NCI-H510A treated with DMSO at 0.1 percent for 48 hours (cell line): ENCODE measurements around the gene IL6.
"Not testable (repeated sequence)": the region's sequence is repeated elsewhere in the genome, so short reads cannot be mapped to it uniquely, and the experiment has no call there.

Experiments
- DNase-seq: peaks from one replicate; lab custom pipeline; 2025; lab: John Stamatoyannopoulos, UW

IL6 gene

DNA sequence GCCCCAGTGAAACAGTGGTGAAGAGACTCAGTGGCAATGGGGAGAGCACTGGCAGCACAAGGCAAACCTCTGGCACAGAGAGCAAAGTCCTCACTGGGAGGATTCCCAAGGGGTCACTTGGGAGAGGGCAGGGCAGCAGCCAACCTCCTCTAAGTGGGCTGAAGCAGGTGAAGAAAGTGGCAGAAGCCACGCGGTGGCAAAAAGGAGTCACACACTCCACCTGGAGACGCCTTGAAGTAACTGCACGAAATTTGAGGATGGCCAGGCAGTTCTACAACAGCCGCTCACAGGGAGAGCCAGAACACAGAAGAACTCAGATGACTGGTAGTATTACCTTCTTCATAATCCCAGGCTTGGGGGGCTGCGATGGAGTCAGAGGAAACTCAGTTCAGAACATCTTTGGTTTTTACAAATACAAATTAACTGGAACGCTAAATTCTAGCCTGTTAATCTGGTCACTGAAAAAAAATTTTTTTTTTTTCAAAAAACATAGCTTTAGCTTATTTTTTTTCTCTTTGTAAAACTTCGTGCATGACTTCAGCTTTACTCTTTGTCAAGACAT lies 574 bp upstream of the IL6 start:
- DNase-seq = peak; percentile 41

DNA sequence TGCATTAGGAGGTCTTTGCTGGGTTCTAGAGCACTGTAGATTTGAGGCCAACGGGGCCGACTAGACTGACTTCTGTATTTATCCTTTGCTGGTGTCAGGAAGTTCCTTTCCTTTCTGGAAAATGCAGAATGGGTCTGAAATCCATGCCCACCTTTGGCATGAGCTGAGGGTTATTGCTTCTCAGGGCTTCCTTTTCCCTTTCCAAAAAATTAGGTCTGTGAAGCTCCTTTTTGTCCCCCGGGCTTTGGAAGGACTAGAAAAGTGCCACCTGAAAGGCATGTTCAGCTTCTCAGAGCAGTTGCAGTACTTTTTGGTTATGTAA lies 675 bp downstream of the IL6 start:
- no peak for DNase-seq

DNA sequence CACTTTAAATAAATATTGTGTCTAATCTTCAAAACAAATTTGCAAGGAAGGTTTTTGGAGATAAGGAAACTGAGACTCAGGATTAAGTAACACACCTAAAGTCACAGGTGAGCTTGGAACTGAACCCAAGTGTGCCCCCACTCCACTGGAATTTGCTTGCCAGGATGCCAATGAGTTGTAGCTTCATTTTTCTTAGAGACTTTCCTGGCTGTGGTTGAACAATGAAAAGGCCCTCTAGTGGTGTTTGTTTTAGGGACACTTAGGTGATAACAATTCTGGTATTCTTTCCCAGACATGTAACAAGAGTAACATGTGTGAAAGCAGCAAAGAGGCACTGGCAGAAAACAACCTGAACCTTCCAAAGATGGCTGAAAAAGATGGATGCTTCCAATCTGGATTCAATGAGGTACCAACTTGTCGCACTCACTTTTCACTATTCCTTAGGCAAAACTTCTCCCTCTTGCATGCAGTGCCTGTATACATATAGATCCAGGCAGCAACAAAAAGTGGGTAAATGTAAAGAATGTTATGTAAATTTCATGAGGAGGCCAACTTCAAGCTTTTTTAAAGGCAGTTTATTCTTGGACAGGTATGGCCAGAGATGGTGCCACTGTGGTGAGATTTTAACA lies 1.5 kb downstream of the IL6 start:
- DNase-seq = peak; percentile 71

DNA sequence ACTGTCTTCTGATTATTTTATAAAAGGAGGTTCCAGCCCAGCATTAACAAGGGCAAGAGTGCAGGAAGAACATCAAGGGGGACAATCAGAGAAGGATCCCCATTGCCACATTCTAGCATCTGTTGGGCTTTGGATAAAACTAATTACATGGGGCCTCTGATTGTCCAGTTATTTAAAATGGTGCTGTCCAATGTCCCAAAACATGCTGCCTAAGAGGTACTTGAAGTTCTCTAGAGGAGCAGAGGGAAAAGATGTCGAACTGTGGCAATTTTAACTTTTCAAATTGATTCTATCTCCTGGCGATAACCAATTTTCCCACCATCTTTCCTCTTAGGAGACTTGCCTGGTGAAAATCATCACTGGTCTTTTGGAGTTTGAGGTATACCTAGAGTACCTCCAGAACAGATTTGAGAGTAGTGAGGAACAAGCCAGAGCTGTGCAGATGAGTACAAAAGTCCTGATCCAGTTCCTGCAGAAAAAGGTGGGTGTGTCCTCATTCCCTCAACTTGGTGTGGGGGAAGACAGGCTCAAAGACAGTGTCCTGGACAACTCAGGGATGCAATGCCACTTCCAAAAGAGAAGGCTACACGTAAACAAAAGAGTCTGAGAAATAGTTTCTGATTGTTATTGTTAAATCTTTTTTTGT lies 2.3 kb downstream of the IL6 start:
- DNase-seq = no peak

DNA sequence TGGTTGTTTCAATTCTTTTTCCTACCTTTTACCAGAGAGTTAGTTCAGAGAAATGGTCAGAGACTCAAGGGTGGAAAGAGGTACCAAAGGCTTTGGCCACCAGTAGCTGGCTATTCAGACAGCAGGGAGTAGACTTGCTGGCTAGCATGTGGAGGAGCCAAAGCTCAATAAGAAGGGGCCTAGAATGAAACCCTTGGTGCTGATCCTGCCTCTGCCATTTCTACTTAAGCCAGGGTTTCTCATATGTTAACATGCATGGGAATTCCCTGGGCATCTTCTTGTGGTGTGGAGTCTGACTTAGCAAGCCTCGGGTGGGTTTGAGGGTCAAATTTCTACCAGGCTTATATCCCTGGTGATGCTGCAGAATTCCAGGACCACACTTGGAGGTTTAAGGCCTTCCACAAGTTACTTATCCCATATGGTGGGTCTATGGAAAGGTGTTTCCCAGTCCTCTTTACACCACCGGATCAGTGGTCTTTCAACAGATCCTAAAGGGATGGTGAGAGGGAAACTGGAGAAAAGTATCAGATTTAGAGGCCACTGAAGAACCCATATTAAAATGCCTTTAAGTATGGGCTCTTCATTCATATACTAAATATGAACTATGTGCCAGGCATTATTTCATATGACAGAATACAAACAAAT lies 3.2 kb downstream of the IL6 start:
- DNase-seq = no peak

DNA sequence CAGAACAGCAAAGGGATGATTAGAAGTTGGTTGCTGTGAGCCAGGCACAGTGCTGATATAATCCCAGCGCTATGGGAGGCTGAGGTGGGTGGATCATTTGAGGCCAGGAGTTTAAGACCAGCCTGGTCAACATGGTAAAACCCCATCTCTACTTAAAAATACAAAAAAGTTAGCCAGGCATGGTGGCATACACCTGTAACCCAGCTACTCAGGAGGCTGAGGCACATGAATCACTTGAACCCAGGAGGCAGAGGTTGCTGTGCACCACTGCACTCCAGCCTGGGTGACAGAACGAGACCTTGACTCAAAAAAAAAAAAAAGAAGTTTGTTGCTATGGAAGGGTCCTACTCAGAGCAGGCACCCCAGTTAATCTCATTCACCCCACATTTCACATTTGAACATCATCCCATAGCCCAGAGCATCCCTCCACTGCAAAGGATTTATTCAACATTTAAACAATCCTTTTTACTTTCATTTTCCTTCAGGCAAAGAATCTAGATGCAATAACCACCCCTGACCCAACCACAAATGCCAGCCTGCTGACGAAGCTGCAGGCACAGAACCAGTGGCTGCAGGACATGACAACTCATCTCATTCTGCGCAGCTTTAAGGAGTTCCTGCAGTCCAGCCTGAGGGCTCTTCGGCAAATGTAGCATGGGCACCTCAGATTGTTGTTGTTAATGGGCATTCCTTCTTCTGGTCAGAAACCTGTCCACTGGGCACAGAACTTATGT lies 4.1 kb downstream of the IL6 start:
- DNase-seq = no peak

DNA sequence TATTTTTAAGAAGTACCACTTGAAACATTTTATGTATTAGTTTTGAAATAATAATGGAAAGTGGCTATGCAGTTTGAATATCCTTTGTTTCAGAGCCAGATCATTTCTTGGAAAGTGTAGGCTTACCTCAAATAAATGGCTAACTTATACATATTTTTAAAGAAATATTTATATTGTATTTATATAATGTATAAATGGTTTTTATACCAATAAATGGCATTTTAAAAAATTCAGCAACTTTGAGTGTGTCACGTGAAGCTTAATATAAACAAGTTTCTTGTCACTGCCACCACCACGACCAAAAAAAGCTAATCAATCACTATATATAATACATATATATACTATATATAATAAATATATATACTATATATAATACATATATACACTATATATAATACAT lies 4.8 kb downstream of the IL6 start:
- DNase-seq = no peak

DNA sequence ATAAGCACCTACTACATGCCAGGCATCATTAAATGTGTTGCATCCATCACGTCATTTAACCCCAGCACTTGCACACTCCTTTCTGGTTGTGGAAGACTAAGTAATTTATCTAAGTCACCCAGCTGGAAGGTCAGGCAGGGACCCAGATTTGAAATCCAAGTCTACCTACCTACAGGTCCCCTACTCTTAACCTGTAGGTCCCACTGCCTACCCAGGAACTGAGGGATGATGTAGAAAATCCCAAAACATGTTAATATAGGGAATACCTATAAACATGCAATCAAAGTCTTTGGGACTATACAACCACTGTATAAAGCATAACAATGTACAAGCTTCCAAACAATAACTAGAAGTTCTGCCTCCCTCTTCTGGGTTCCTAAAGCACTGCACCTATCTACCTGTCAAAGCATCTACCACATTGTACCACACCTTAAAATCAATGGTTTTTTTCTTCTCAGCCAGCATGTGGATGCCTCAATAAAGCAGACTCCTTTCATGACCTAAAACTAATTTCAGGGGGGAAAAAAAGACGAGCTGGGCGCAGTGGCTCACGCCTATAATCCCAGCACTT lies 5.6 kb downstream of the IL6 start:
- peak; percentile 66 for DNase-seq

DNA sequence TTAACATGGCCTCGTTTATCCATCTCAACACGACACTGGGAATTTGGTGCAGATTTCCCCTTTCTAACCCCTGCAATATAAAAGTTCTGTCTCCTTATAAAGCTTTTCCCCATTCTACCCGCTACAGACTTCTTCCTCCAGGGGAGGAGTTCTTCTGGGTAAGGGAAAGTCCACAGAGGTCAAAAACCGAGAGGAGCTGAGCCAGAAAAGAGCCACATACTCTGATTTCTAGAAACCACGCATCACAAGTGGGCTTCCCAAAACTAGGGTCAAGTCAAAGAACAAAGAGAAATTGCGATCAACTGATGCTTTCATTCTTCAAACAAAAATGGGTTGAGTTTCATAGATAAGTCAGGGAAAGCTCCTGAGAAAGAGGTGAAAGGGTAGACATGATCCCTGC lies 6.8 kb downstream of the IL6 start:
- no peak for DNase-seq

DNA sequence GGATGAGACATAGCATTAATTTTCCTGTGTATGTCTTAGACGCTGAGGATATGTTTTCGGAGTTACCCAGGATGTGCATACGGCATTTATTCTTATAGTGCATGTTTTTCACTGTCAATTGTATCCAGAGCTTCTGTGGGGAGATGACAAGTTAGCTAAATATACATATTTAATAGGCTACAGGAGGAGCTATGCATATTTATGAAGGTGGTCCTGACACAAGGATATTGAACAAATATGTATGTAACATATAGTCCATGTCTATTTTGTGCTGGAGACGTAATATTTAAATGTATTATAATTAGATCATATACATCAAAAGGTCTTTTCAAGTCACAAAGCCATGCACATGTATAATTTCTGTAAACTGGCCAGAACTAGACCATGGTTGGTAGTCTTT lies 16.0 kb downstream of the IL6 start:
- no peak for DNase-seq

DNA sequence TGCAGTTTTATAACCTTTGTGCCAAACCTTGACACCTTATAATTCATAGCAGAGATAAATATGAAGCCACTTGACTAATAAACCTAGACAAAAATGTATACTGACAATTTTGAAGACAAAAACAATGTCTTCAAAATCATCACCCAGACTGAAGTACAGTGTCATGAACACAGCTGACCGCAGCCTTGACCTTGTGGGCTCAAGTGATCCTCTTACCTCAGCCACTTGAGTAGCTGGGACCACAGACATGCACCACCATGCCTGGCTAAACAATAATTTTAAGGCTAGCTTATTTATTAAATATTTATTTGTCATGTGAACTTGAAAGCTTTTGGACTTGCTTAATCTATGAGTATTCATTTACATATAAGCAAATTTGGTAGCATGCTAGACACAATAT lies 24.3 kb downstream of the IL6 start:
- DNase-seq = no peak

DNA sequence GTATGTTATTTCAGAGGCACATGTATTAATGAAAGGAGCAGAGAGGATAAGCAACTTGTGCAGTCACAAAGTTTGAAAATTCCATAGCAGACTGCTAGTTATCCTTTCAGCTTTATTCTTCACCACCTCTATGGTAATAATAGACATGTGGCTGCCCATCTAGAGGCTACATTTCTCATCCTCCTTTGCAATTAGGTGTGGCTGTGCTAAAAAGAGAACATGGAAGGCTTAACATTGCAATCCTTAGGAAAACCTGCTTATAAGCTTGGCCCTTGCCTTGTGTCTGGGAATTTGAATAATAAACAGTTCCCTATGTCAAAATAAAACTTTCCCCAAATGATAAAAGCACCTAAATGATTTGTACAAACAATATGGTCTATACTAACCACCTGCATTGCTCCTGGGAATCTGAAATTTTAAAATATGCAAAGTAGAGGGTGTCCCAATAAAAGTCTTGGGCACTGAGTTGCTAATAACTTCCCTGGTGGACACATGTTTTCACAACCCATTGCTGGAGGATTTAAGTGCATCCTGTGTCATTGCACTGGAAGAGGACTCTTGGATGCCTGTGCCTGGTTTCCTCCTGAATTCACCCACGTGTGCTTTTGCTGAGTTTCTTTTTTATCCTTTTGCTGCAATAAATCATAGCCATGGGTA lies 30.5 kb downstream of the IL6 start:
- DNase-seq = no peak

DNA sequence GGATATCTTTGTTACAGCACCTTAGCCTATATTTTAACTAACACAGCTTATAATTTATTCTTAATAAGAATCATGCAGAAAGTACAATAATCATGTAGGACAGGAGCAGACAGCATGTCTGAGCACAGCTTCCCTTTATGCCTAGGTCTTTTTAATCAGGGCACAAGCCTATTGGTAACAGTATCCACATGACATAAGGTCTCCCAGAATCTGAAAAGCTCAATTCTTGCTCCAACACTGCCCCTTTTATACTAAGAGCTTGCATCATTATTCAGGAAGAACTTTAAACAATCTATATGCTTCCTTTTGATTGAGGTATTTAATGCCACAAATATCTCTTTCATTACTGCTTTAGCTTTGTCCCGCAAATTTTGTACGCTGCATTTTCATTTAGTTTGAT lies 31.6 kb downstream of the IL6 start:
- no peak for DNase-seq

DNA sequence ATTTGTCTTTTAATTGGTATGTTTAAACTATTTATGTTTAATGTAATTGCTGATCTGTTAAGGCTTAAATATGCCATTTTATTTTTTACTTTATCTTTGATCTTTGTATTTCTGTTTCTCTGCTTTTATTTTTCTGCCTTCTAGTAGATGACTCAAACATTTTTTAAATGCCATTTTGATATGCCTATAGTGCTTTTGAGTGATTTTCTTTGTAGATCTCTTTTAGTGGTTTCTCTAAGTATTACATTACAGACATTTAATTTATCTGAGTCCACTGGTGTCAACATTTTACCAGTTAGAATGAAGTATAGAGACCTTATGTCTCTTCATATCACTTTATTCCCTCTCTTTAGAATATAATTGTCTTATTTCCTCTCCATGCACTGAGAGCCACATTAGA lies 32.7 kb downstream of the IL6 start:
- no peak for DNase-seq

DNA sequence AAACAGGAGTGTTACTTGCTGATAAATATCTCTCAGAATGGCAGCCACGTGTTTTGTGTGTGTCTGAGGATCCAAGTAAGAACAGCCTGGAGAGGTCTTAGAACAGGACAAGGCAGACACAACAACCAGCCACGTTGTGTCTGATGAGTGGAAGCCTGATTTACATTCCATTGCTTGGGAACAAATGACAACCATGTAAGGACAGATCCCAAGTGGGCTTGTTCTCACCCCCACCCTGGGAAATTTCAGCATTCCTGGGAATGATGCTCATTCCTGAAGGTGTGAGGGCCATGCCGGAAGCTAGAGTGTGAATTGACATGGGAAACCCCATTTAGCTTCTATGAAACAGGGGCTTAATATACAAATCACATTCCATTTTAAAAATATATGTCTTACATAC lies 35.9 kb downstream of the IL6 start:
- DNase-seq = no peak

DNA sequence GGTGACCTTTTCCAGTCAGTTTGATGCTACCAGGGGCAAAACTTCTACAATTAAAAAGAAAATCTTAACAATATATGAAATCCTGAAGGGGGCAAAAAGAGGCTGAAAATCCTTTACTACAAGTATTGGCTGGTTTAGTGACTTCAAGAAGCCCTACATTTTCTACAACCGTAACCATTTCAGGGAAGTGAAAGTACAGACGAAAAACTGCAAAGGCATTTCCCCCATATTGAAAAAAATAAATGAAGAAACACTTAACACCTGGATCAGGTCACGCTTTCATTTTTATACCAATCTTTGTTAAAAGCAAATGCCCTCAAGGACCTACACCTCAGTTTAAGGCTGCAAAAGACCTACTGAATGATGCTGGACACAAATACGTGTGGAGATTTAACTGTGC lies 38.6 kb downstream of the IL6 start:
- no peak for DNase-seq

DNA sequence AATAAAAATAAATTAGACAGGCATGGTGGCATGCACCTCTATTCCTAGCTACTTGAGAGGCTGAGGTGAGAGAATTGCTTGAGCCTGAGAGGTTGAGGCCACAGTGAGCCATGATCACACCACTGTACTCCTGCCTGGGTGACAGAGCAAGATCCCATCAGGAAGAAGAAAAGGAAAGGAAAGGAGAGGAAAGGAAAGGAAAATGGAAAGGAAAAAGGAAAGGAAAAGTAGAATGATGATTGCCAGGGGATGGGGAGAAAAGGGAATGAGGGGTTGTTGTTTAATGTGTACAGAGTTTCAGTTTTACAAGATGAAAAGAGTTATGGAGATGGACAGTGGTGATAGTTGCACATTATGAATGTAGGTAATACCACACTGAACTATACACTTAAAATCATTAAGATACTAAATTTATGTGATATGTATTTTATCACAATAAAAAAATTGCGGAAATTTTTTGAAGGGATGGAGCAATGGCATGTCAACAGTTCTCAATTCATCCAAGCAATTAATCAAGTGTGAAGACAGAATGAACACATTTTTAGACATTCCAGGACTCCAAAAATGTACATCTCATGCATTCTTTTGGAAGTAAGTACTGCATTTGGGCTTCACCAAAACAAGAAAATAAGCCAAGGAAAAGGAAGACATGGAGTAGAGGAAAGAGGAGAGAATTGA lies 44.3 kb downstream of the IL6 start:
- DNase-seq = no peak

DNA sequence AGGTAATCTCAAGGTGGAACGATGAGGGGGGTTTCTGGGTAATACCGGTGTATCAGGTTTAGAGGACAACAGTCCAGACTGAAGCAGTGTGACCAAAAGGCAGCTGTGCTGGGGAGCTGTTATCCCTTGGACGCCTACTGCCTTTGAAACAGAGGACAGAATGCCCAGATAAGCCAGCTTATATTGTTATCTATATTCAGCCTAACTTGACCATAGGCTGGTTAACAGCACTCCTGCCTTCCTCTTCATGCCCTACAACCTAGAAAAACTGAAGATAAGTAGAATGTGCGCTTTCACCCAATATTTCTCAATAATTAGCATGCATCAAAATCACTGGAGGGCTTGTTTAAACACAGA lies 44.9 kb downstream of the IL6 start:
- no peak for DNase-seq

DNA sequence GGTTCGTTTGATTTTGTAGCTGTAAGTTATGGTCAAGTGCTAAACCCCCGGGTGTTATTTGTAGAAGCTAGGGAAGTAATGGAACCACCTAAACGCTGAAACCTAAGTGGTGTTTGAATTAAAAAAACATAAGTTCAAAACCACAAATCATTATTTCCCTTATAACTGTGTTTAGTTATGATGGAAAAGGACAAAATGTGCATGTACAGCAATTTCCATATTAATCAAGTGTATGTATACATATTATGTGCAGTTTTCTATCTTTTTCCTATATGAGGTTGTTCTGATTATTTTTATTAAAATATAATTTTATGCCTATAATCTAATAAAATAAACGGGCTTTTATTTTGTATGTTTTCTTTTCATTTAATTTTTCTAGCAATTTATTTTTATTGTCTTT lies 45.9 kb downstream of the IL6 start:
- no peak for DNase-seq

DNA sequence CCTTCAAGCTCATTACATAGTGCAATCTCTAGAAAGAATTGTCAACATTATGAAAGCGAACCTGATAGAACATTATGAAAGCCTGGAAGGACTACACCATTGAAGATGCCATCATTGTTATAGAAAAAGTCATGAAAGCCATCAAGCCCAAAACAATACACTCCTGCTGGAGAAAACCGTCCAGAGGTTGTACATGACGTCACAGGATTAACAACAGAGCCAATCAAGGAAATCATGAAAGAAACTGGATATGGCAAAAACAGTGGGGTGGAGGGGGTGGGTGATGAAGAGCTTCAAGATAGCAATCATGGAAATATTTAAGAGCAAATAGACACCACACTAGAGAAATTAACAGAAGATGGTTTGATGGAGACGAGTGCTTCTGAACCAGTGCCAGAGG lies 50.0 kb downstream of the IL6 start:
- no peak for DNase-seq

DNA sequence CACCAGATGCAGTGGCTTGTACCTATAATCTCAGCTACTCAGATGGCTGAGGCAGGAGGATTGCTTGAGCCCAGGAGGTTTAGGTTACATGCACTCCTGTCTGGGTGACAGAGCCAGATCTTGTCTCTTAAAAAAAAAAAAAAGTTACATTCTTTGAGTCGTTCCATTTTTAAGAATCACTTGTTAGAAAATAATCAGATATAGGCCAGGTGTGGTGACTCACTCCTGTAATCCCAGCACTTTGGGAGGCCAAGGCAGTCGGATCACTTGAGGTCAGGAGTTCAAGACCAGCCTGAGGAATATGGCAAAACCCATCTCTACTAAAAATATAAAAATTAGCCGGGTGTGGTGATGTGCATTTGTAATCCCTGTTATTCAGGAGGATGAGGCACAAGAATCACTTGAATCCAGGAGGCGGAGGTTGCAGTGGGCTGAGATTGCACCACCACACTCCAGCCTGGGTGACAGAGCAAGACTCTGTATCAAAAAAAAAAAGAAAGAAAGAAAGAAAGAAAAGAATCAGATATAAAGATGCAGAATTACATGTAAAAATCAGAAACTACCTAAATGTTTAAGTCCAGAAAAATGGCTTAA lies 52.8 kb downstream of the IL6 start:
- not testable (repeated sequence) for DNase-seq
